ENCODE measurements around the gene TRPM3.

TRPM3 gene

GRCh38 chr9:71096421-71097108, 24.9 kb downstream of the TRPM3 start:
- no peak for DNase-seq

- no peak for DNase-seq
These were observed 26.6 kb downstream of the TRPM3 start for GRCh38 chr9:71094708-71095251.

- no peak for DNase-seq
These were observed 30.5 kb downstream of the TRPM3 start for GRCh38 chr9:71090896-71091295.

- DNase-seq, result no peak
These were observed 42.0 kb downstream of the TRPM3 start for GRCh38 chr9:71079451-71079850.

GRCh38 chr9:71076096-71076495, 45.3 kb downstream of the TRPM3 start:
- no peak for DNase-seq

GRCh38 chr9:71073494-71073893, 47.9 kb downstream of the TRPM3 start:
- DNase-seq, result no peak

- no peak for DNase-seq
These were observed 48.8 kb downstream of the TRPM3 start for GRCh38 chr9:71072587-71072986.

- no peak for DNase-seq
These were observed 49.8 kb downstream of the TRPM3 start for GRCh38 chr9:71071633-71072032.

GRCh38 chr9:71058660-71059059, 62.8 kb downstream of the TRPM3 start:
- DNase-seq, result no peak

- DNase-seq, result no peak
These were observed 69.1 kb downstream of the TRPM3 start for GRCh38 chr9:71052287-71052686.

- no peak for DNase-seq
These were observed 73.1 kb downstream of the TRPM3 start for GRCh38 chr9:71048280-71048679.

GRCh38 chr9:71042448-71042990, 78.9 kb downstream of the TRPM3 start:
- DNase-seq, result no peak

- no peak for DNase-seq
These were observed 83.9 kb downstream of the TRPM3 start for GRCh38 chr9:71037521-71037920.

- DNase-seq, result no peak
These were observed 84.9 kb downstream of the TRPM3 start for GRCh38 chr9:71036501-71036900.

- no peak for DNase-seq
These were observed 88.6 kb downstream of the TRPM3 start for GRCh38 chr9:71032779-71033178.

- DNase-seq, result no peak
These were observed 95.7 kb downstream of the TRPM3 start for GRCh38 chr9:71025728-71026127.

GRCh38 chr9:71025201-71025600, 96.2 kb downstream of the TRPM3 start:
- DNase-seq, result no peak

GRCh38 chr9:71010258-71010657, 111.2 kb downstream of the TRPM3 start:
- DNase-seq, result no peak

GRCh38 chr9:71005456-71005855, 116.0 kb downstream of the TRPM3 start:
- DNase-seq, result no peak

GRCh38 chr9:71004196-71004595, 117.2 kb downstream of the TRPM3 start:
- no peak for DNase-seq

- DNase-seq, result no peak
These were observed 118.1 kb downstream of the TRPM3 start for GRCh38 chr9:71003346-71003745.

- no peak for DNase-seq
These were observed 119.5 kb downstream of the TRPM3 start for GRCh38 chr9:71001780-71002386.

GRCh38 chr9:70998962-70999361, 122.5 kb downstream of the TRPM3 start:
- DNase-seq, result no peak

GRCh38 chr9:70995511-70995910, 125.9 kb downstream of the TRPM3 start:
- no peak for DNase-seq

Data from stimulated activated CD4-positive, alpha-beta T cell treated with anti-CD3 and anti-CD28 coated beads, Interleukin-1b, Interleukin-23, amount 100 ng/mL, for 48 hours (primary cell).